Endothelial cell of umbilical vein (primary cell): Measurements from ENCODE around the gene SHROOM4. TPM values are rescaled to one million over a fixed set of nuclear protein-coding genes. Genes with fewer than 3 reads are reported as not detected.

Experiments used
- BruUV-seq: library from RNA; stranded (reverse); fragments of 400-500 nt; replicated peaks from 2 replicates; lab custom pipeline; 2021; lab: Mats Ljungman, UMichigan
- CTCF ChIA-PET: fragments of 300-600, 350-600 bp; sonication (Branson Sonifier 250); formaldehyde crosslinking; loops from one replicate; lab custom pipeline; 2021; ENCODE audit warnings: antibody characterized with exemption, inconsistent platforms; lab: Charles Lee
- POLR2A ChIA-PET: fragments of 300-600, 350-600 bp; sonication (Branson Sonifier 250); formaldehyde crosslinking; loops from one replicate; lab custom pipeline; 2021; ENCODE audit warnings: antibody characterized with exemption, inconsistent platforms; lab: Charles Lee
- DNase-seq: peaks from one replicate; pipeline ENCODE4 v3.0.0-alpha.2; 2011; ENCODE audit warnings: low read depth, low spot score
- FAIRE-seq: peaks from 2 replicates; lab custom pipeline; 2011; peaks lifted over from hg19 to GRCh38; lab: Jason Lieb, UNC
- H2AFZ ChIP-seq: 2 replicates; pipeline ENCODE4 v1.6.0; 2012; ENCODE audit warnings: low read depth, low read length, control low read depth, inconsistent platforms
- H3K27ac ChIP-seq: 2 replicates; pipeline ENCODE4 v1.5.1; 2011; ENCODE audit warnings: low read depth, mild to moderate bottlenecking, control low read depth, low read length, moderate library complexity; ENCODE audit not compliant: insufficient read depth
- H3K27me3 ChIP-seq, 2 experiments: 2 replicates each; pipeline versions ENCODE4 v1.6.0 to v1.6.1; 2011; ENCODE audit warnings: low read length in 2 of 2, mixed read lengths in 1 of 2; ENCODE audit not compliant: control insufficient read depth in 2 of 2, insufficient read depth in 2 of 2
- H3K36me3 ChIP-seq, 2 experiments: 2 replicates in 1 of 2; 3 replicates in 1 of 2; pipeline ENCODE4 v1.5.1; 2011; ENCODE audit warnings: low read length in 2 of 2, mild to moderate bottlenecking in 1 of 2, moderate library complexity in 1 of 2; ENCODE audit not compliant: control insufficient read depth in 2 of 2, insufficient read depth in 2 of 2; ENCODE audit errors: extremely low read depth in 1 of 2
- H3K4me1 ChIP-seq: 3 replicates; pipeline ENCODE4 v1.5.1; 2011; ENCODE audit warnings: mild to moderate bottlenecking, low read length; ENCODE audit not compliant: control insufficient read depth, insufficient read depth; ENCODE audit errors: extremely low read depth
- H3K4me2 ChIP-seq: 2 replicates; pipeline ENCODE4 v1.6.1; 2011; ENCODE audit warnings: low read length, control low read depth, mixed read lengths; ENCODE audit not compliant: insufficient read depth
- H3K4me3 ChIP-seq, 3 experiments: fragments of 200-600 bp in 1 of 3; sonication (generic), shearing (Covaris generic) in 1 of 3; replicated peaks in 1 of 3; 2 replicates each; pipeline ENCODE4 v1.5.1; 2011 to 2016; ENCODE audit warnings: control low read depth in 3 of 3, low read length in 3 of 3, mild to moderate bottlenecking in 2 of 3, inconsistent platforms in 1 of 3, low read depth in 1 of 3, moderate library complexity in 1 of 3; ENCODE audit not compliant: insufficient read depth in 1 of 3
- H3K79me2 ChIP-seq: 2 replicates; pipeline ENCODE4 v1.6.0; 2012; ENCODE audit warnings: low read length, inconsistent platforms; ENCODE audit not compliant: control insufficient read depth, insufficient read depth
- H3K9ac ChIP-seq: replicated peaks from 2 replicates; pipeline ENCODE3; 2011; ENCODE audit warnings: low read length, control low read depth; ENCODE audit not compliant: insufficient read depth; ENCODE audit errors: extremely low read depth
- H3K9me1 ChIP-seq: replicated peaks from 3 replicates; pipeline ENCODE4 v1.6.0; 2011; ENCODE audit warnings: mild to moderate bottlenecking, low read length; ENCODE audit not compliant: control insufficient read depth, insufficient read depth; ENCODE audit errors: extremely low read depth
- H3K9me3 ChIP-seq: replicated peaks from 2 replicates; pipeline ENCODE4 v1.5.1; 2012; ENCODE audit warnings: low read length, inconsistent platforms; ENCODE audit not compliant: control insufficient read depth, insufficient read depth
- H4K20me1 ChIP-seq: replicated peaks from 2 replicates; pipeline ENCODE3; 2011; ENCODE audit warnings: mild to moderate bottlenecking, low read length; ENCODE audit not compliant: control insufficient read depth, insufficient read depth; ENCODE audit errors: extremely low read depth
- EZH2 ChIP-seq: IDR thresholded peaks from 2 replicates; pipeline ENCODE4 v1.6.1; 2012; ENCODE audit warnings: borderline replicate concordance, low read depth, mild to moderate bottlenecking, moderate library complexity, low read length, inconsistent platforms; ENCODE audit not compliant: severe bottlenecking
- FOS ChIP-seq: IDR thresholded peaks from 2 replicates; pipeline ENCODE4 v1.6.1; 2011; ENCODE audit warnings: mild to moderate bottlenecking, low read length, moderate library complexity, borderline replicate concordance; ENCODE audit not compliant: insufficient read depth
- GATA2 ChIP-seq: IDR thresholded peaks from 2 replicates; pipeline ENCODE4 v1.7.0; 2011; ENCODE audit warnings: low read depth, mild to moderate bottlenecking, moderate library complexity, mixed read lengths, low read length; ENCODE audit not compliant: insufficient read length, insufficient read depth
- JUN ChIP-seq: IDR thresholded peaks from 2 replicates; pipeline ENCODE4 v1.6.1; 2011; ENCODE audit warnings: borderline replicate concordance, low read depth; ENCODE audit not compliant: insufficient read length, insufficient read depth
- MAX ChIP-seq: IDR thresholded peaks from 2 replicates; pipeline ENCODE4 v1.6.1; 2011; ENCODE audit not compliant: insufficient read depth, insufficient read length
- MYC ChIP-seq: IDR thresholded peaks from one replicate; pipeline ENCODE4 v1.6.1; 2011; ENCODE audit warnings: mild to moderate bottlenecking, low read depth, low read length
- POLR2A ChIP-seq: IDR thresholded peaks from 2 replicates; pipeline ENCODE4 v1.6.1; 2012; ENCODE audit warnings: low read depth, mild to moderate bottlenecking, control low read depth, low read length
- POLR2AphosphoS5 ChIP-seq: IDR thresholded peaks from 2 replicates; pipeline ENCODE4 v1.6.1; 2012; ENCODE audit warnings: low read depth, mild to moderate bottlenecking, control low read depth, low read length, moderate library complexity; ENCODE audit not compliant: insufficient read depth
- dilution Hi-C: fragments of 300-500 bp; cut with MboI; formaldehyde crosslinking; loops from one replicate; pipeline ENCODE4 v1.15.0; 2019; ENCODE audit warnings: low sequenced_read_pairs; ENCODE audit not compliant: extremely low pct_ligation_motif_present
- intact Hi-C: fragments of 100-400 bp; cut with micrococcal nuclease; formaldehyde crosslinking; loops from one replicate; pipeline ENCODE4 v1.10.0; 2022
- polyA plus RNA-seq, 4 experiments: library from polyadenylated mRNA; depleted of rRNA in 3 of 4; stranded (reverse) in 3 of 4; unstranded in 1 of 4; fragments of >200 nt; gene quantifications; 2 replicates each; pipeline versions ENCODE4 v1.2.1 to v1.2.3, GENCODE V29; 2011 to 2012; ENCODE audit warnings: missing spikeins in 1 of 4
- total RNA-seq: library from RNA; stranded (reverse); gene quantifications from 2 replicates; pipeline ENCODE4 v1.2.3, GENCODE V29; 2021
- TF ChIP-seq, protein P1 (sequence below), 2 donors: IDR thresholded peaks; 1 replicate in 1 of 2; 2 replicates in 1 of 2; pipeline ENCODE4 v1.5.1; 2011; ENCODE audit warnings: low read length in 2 of 2, mild to moderate bottlenecking in 2 of 2, moderate library complexity in 2 of 2, control low read depth in 1 of 2, inconsistent platforms in 1 of 2, low read depth in 1 of 2; ENCODE audit not compliant: insufficient read depth in 1 of 2; ENCODE audit errors: extremely low read depth in 1 of 2

Gene SHROOM4
- total and polyA plus RNA-seq, 2 donors (not counting 3 experiments of a cell fraction or from before 2014, with no cell fraction given) = 29.7 to 57.5 TPM

DNA sequence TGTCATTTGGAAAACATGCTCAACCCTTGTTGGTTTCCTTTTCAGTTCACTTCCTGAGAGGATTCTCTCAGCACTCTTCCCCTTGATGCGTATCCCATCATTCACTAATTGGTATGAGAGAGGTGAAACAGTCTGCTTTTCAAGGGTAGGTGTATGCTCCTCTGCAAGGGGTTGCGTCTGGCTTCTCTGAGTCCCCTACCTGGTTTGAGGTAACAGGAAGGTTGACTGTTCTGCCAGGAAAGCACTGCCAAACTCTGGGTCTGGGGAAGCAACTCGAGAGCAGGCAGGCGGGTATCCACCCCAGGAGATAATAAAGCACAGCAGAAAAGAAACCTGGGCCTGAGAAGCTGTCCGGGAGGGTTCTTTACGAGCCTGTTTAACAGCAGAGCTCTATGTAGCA is 101.2 kb downstream of the SHROOM4 start:
- H3K79me2 ChIP-seq = no peaks in the 10 kb centered on the region
- no peaks in the 10 kb centered on the region for H3K4me1 ChIP-seq
- H4K20me1 ChIP-seq = no peaks in the 10 kb centered on the region
- BruUV-seq = no TSS peak
- H3K27ac ChIP-seq = no peak overlapping the region
- no peaks in the 10 kb centered on the region for H3K9me1 ChIP-seq
- TF ChIP-seq FOS (no peak), MAX (no peak), POLR2AphosphoS5 (no peak), MYC (no peak), GATA2 (no peak), JUN (no peak), EZH2 (no peak), POLR2A (no peak)
- TF ChIP-seq, protein P1, sequence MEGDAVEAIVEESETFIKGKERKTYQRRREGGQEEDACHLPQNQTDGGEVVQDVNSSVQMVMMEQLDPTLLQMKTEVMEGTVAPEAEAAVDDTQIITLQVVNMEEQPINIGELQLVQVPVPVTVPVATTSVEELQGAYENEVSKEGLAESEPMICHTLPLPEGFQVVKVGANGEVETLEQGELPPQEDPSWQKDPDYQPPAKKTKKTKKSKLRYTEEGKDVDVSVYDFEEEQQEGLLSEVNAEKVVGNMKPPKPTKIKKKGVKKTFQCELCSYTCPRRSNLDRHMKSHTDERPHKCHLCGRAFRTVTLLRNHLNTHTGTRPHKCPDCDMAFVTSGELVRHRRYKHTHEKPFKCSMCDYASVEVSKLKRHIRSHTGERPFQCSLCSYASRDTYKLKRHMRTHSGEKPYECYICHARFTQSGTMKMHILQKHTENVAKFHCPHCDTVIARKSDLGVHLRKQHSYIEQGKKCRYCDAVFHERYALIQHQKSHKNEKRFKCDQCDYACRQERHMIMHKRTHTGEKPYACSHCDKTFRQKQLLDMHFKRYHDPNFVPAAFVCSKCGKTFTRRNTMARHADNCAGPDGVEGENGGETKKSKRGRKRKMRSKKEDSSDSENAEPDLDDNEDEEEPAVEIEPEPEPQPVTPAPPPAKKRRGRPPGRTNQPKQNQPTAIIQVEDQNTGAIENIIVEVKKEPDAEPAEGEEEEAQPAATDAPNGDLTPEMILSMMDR (IDR thresholded peaks at IDR 0.05; ENCODE audit: extremely low read depth in 1 of 2, insufficient read depth in 1 of 2, low read depth in 1 of 2, low read length in 2 of 2) = no peak
- no peaks in the 10 kb centered on the region for H3K36me3 ChIP-seq
- no peaks in the 10 kb centered on the region for H3K9me3 ChIP-seq
- H3K27me3 ChIP-seq = no peaks in the 10 kb centered on the region
- H3K4me3 ChIP-seq = no peak overlapping the region
- intact Hi-C loops = no loop called here
- no peak for DNase-seq
- H3K4me2 ChIP-seq = no peak overlapping the region
- POLR2A ChIA-PET = no interaction called here
- CTCF ChIA-PET = no interaction called here
- no peak for FAIRE-seq
- dilution Hi-C loops = no loop called here
- H3K9ac ChIP-seq = no peak overlapping the region
- H2AFZ ChIP-seq = no peak overlapping the region
